OCI-LY1 (cell line): ENCODE data around the gene CD6.

Source experiments
- H2AFZ ChIP-seq: fragments of 200-600 bp; sonication (generic), shearing (Covaris generic); 2 replicates; pipeline ENCODE4 v1.6.0; 2014; ENCODE audit warnings: antibody characterized with exemption, mild to moderate bottlenecking, low read length
- H3F3A ChIP-seq: fragments of 200-600 bp; sonication (generic), shearing (Covaris generic); 2 replicates; pipeline ENCODE4 v1.6.0; 2014; ENCODE audit warnings: mild to moderate bottlenecking, antibody characterized with exemption, low read length, moderate library complexity; ENCODE audit not compliant: insufficient read depth
- H3K27ac ChIP-seq: fragments of 200-600 bp; sonication (generic); 2 replicates; pipeline ENCODE4 v1.5.1; 2014; ENCODE audit warnings: low read length, mixed run types, mild to moderate bottlenecking, low read depth; ENCODE audit not compliant: poor library complexity, severe bottlenecking
- H3K27me3 ChIP-seq: fragments of 200-600 bp; sonication (generic); 2 replicates; pipeline ENCODE4 v1.6.0; 2014; ENCODE audit warnings: antibody characterized with exemption, mild to moderate bottlenecking, low read length, moderate library complexity; ENCODE audit not compliant: insufficient read depth
- H3K36me3 ChIP-seq: fragments of 200-600 bp; sonication (generic); 2 replicates; pipeline ENCODE4 v1.6.1; 2014; ENCODE audit warnings: mild to moderate bottlenecking, antibody characterized with exemption, low read length, moderate library complexity, mixed read lengths; ENCODE audit not compliant: insufficient read depth
- H3K4me1 ChIP-seq: fragments of 200-600 bp; sonication (generic); 2 replicates; pipeline ENCODE4 v1.5.1; 2014; ENCODE audit warnings: mild to moderate bottlenecking, low read length, moderate library complexity; ENCODE audit not compliant: insufficient read depth, severe bottlenecking
- H3K4me2 ChIP-seq: fragments of 200-600 bp; sonication (generic), shearing (Covaris generic); 2 replicates; pipeline ENCODE4 v1.6.1; 2014; ENCODE audit warnings: low read length
- H3K4me3 ChIP-seq: fragments of 200-600 bp; sonication (generic); 2 replicates; pipeline ENCODE4 v1.5.1; 2014; ENCODE audit warnings: low read length, low read depth, mild to moderate bottlenecking, mixed read lengths; ENCODE audit not compliant: poor library complexity, severe bottlenecking
- H3K79me2 ChIP-seq: fragments of 200-600 bp; shearing (Covaris generic); 2 replicates; pipeline ENCODE4 v1.6.1; 2016; ENCODE audit warnings: mixed run types, low read length, mixed read lengths; ENCODE audit not compliant: insufficient read depth
- H3K9ac ChIP-seq: fragments of 200-600 bp; sonication (generic), shearing (Covaris generic); 2 replicates; pipeline ENCODE4 v1.6.1; 2014; ENCODE audit warnings: mild to moderate bottlenecking, low read length, mixed read lengths
- H3K9me2 ChIP-seq: fragments of 200-600 bp; sonication (generic), shearing (Covaris generic); 2 replicates; pipeline ENCODE4 v1.6.1; 2014; ENCODE audit warnings: low read depth, mild to moderate bottlenecking, low read length, mixed read lengths
- H3K9me3 ChIP-seq: fragments of 200-600 bp; shearing (Covaris generic); 2 replicates; pipeline ENCODE4 v1.6.1; 2014; ENCODE audit warnings: low read length, mixed read lengths
- H4K20me1 ChIP-seq: fragments of 200-600 bp; sonication (generic), shearing (Covaris generic); 2 replicates; pipeline ENCODE4 v1.6.0; 2016; ENCODE audit warnings: mild to moderate bottlenecking, low read length; ENCODE audit not compliant: insufficient read depth
- EZH2 ChIP-seq: fragments of 200-600 bp; sonication (generic), shearing (Covaris generic); IDR thresholded peaks from 2 replicates; pipeline ENCODE4 v1.8.0; 2017; ENCODE audit warnings: borderline replicate concordance, mixed run types, mild to moderate bottlenecking, antibody characterized with exemption, low read length, moderate library complexity, mixed read lengths
- TF ChIP-seq, protein P1 (sequence below): fragments of 200-600 bp; sonication (generic), shearing (Covaris generic); IDR thresholded peaks from 2 replicates; pipeline ENCODE4 v1.5.1; 2017; ENCODE audit warnings: mild to moderate bottlenecking, antibody characterized with exemption, low read length, moderate library complexity, mixed read lengths

CD6 gene

DNA sequence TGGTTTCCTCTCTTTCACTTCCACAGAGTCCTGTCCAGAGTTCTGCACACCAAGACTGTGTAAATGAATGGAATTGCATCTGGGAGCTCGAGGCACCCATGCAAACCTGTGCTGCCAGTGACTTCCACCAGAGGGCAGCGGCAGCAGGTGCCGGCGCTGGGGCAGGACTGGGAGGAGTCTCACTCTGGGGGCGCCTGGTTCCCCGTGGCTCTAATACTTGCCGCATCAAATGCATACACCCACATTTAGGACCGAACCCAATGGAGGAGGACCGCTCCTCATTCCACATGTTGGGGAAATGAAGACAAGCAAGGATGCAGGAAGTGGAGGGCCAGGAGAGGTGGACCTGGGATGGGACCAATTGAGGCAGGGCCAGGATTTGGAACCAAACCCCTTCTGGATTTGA is 1.1 kb upstream of the CD6 start:
- H3K27ac ChIP-seq, result no peak overlapping the region
- H3K4me1 ChIP-seq, result peaks cover 8% of the 10 kb centered on the region
- no peak overlapping the region for H3K4me2 ChIP-seq
- no peaks in the 10 kb centered on the region for H4K20me1 ChIP-seq
- H3K27me3 ChIP-seq, result peaks cover 17% of the 10 kb centered on the region
- H3K4me3 ChIP-seq, result no peak overlapping the region
- H2AFZ ChIP-seq, result no peak overlapping the region
- H3K36me3 ChIP-seq, result no peaks in the 10 kb centered on the region; the same call in 1 of the 2 replicates
- H3K9ac ChIP-seq, result no peak overlapping the region
- H3K9me2 ChIP-seq, result no peaks in the 10 kb centered on the region
- H3K9me3 ChIP-seq, result no peaks in the 10 kb centered on the region; the same call in 1 of the 2 replicates
- TF ChIP-seq EZH2, result no peak
- TF ChIP-seq, protein P1, sequence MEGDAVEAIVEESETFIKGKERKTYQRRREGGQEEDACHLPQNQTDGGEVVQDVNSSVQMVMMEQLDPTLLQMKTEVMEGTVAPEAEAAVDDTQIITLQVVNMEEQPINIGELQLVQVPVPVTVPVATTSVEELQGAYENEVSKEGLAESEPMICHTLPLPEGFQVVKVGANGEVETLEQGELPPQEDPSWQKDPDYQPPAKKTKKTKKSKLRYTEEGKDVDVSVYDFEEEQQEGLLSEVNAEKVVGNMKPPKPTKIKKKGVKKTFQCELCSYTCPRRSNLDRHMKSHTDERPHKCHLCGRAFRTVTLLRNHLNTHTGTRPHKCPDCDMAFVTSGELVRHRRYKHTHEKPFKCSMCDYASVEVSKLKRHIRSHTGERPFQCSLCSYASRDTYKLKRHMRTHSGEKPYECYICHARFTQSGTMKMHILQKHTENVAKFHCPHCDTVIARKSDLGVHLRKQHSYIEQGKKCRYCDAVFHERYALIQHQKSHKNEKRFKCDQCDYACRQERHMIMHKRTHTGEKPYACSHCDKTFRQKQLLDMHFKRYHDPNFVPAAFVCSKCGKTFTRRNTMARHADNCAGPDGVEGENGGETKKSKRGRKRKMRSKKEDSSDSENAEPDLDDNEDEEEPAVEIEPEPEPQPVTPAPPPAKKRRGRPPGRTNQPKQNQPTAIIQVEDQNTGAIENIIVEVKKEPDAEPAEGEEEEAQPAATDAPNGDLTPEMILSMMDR, result peak; percentile 97
- H3F3A ChIP-seq, result no peaks in the 10 kb centered on the region
- no peaks in the 10 kb centered on the region for H3K79me2 ChIP-seq

DNA sequence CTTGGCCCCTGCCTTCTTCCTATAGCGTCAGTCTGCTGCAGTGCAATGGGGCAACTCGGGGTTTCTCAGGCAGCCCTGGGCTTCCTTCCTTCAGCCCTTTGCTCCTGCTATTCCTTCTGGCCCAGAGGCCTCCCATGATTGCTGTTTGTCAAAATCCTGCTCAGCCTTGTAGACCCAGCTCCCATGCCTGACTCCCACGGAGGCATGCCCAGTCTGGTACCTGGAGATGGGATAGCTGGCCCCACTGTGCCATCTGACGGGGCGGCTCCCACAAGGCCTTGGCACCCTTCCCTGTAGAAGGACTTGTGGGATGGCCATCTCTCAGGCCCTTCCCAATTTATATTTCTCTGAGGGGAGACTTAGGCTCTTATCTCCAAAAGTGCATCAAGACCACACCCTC is 590 bp upstream of the CD6 start:
- Histone ChIP-seq H2AFZ (no peak overlapping the region), H3K27me3 (peaks cover 14% of the 10 kb centered on the region), H4K20me1 (no peaks in the 10 kb centered on the region), H3K79me2 (no peaks in the 10 kb centered on the region), H3K4me3 (no peak overlapping the region), H3K4me2 (no peak overlapping the region), H3K4me1 (peaks cover 8% of the 10 kb centered on the region), H3K36me3 (no peaks in the 10 kb centered on the region; the same call in 1 of the 2 replicates), H3K9me2 (no peaks in the 10 kb centered on the region), H3K9me3 (no peaks in the 10 kb centered on the region; the same call in 1 of the 2 replicates), H3K9ac (no peak overlapping the region), H3K27ac (no peak overlapping the region), H3F3A (no peaks in the 10 kb centered on the region)
- TF ChIP-seq, protein P1, result no peak
- TF ChIP-seq EZH2, result no peak

DNA sequence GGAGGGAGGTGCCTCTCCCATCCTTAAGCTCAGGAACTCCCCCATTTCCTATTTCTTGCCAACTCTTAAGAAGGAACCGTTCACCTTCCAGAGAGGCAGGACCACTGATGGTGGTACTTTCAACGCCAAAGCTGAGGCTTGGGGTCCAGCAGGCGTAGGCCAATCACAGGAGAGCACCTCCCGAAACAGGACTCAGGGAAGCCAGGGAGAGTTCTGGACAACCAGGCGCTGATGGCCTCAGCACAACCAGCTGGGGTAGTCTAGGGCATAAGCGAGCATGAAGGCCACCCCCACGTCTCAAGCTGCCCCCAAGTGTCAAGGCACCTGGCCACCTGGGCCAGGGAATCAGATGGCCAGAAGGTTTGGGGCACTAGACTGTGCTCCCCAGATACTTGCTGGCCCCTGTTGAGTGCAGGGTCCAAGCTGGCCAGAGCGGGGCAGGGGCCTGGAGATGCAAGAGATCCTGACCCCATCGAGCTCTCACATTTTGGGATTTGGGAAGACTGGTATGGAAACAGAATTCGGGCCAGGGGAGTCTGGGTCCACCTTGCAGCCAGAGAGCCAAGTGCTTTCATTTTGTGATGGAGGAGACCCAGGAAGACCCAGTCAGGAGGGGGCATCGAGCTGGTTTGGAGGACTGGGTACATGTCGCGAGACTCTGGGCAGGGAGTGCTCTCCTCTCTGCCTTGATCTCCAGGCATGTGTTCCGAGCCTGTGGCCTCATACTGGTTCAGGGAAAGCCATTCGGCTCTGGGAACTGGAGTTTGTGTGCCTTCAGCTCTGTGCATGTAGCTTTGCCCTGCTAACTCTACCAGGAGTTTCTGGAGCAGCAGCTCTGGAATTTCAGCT is 926 bp downstream of the CD6 start:
- Histone ChIP-seq H3K9me3 (no peaks in the 10 kb centered on the region; the same call in 1 of the 2 replicates), H3K4me2 (no peak overlapping the region), H3K4me1 (peaks cover 8% of the 10 kb centered on the region), H2AFZ (no peak overlapping the region), H4K20me1 (no peaks in the 10 kb centered on the region), H3K4me3 (no peak overlapping the region), H3K36me3 (no peaks in the 10 kb centered on the region; the same call in 1 of the 2 replicates), H3K27me3 (peaks cover 4% of the 10 kb centered on the region; the same call in 1 of the 2 replicates), H3K9ac (no peak overlapping the region), H3K79me2 (no peaks in the 10 kb centered on the region), H3K27ac (no peak overlapping the region), H3F3A (no peaks in the 10 kb centered on the region), H3K9me2 (no peaks in the 10 kb centered on the region)
- TF ChIP-seq EZH2, result no peak
- TF ChIP-seq, protein P1, result no peak
